ENCODE data around the gene AP1S3. TPM values are rescaled to one million over a fixed set of nuclear protein-coding genes. Genes with fewer than 3 reads are reported as not detected.
A peak's percentile ranks its signal among the peaks of the same experiment; 100 is the strongest.

The AP1S3 gene
- polyA plus RNA-seq, 6 donors from 2014 or later, result 7.6 to 17.5 (median 12.2) TPM

DNA sequence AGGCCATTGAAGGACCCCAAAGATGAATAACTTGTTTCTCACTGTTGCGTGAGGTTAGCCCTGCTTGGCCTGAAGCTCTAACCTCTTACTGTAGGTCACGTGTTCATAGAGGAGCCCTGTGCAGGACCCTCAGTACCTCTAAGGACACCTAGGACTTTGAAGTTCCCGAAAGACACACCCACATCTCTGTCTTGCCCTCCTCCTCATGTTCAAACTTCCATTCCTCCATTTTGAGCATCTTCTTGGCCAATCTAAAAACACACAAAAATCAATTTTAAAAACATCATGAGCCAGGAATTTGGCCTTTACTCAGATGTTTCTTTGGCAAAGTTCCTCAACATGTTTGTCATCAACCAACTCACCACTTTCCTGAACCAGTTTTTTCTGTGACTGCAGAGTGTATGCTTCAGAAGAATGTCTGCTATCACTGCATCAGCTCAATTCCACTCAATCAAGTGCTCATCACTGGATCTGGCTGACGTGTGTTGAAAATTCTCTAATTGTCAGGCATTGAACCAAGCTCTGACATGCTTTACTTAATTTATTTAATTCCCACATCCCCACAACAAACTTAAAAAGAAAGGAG, 101.6 kb downstream of the AP1S3 start:
- no peaks in the 10 kb centered on the region for H3K4me1 Mint-ChIP-seq

DNA sequence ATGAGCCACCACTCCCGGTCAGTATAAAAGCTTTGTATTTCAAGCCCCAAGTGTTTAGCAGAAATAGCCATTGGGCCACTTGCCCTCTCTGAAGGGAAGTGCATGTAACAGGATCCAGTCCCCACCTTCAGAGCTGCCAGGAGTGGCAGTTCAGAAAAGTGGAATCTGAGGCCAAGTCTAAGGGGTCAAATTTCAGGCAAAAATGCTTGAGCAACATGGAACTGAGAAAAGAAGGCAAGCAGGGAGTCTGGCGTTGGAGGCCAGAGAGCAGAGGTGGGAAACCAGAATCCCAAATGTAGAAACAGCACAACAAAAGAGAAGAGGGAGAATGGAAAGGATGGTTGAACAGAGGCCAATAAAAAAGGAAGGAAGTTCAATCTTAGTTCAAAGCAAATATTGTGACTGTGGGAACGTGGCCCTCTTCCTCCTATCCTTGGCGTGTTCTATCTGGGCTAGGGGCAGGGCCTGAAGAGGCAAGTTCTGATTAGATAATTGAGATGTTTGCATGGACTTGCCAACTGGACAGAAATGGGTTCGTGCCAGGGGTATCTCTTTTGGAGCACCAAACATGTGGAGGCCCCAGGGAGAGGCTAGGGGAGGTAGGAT, 102.2 kb downstream of the AP1S3 start:
- DNase-seq, result no peak
- no peak for ATAC-seq (ENCODE audit: low read depth in 2 of 2)
- Mint-ChIP-seq H3K27ac (no peak overlapping the region), H3K36me3 (peaks cover 0 to 10% of the 10 kb centered on the region in 2 donors), H3K9me3 (peaks cover 0 to 6% (median 4%) of the 10 kb centered on the region in 7 donors), H3K27me3 (peaks cover 5 to 21% (median 5%) of the 10 kb centered on the region in 3 donors), H3K4me1 (no peaks in the 10 kb centered on the region), H3K4me3 (peak overlapping the region in 1 of 8 donors; percentile 66)

More for the DNA sequence above, 101.6 kb downstream of the AP1S3 start:
- DNase-seq (no peak), ATAC-seq (ENCODE audit: low read depth in 2 of 2) (no peak)
- Mint-ChIP-seq H3K27ac (peak overlapping the region in 1 of 6 donors; percentile 38), H3K4me3 (no peak overlapping the region), H3K27me3 (peaks cover 5 to 21% (median 7%) of the 10 kb centered on the region in 3 donors), H3K9me3 (peaks cover 0 to 7% (median 4%) of the 10 kb centered on the region in 7 donors), H3K36me3 (peaks cover 0 to 10% of the 10 kb centered on the region in 2 donors)

DNA sequence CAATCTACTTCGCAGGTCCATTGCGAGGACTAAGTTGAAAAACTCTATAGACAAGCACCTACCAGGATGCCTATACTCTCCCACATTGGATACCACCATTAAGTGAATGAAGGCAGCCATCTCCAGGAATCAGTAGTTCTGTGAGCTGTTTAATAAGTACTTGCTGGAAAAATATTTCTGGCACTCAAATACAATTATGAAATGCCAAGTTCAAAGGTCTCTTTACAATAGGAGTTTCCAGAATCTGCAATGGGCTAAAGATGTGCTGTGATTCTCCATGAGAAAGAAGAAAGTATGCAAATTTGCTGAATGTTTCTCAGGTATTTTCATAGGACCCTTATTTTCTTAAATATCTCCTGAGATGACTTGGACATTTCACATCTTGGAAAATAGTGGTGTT, 103.0 kb downstream of the AP1S3 start:
- Mint-ChIP-seq H3K4me3 (no peak overlapping the region), H3K27me3 (peaks cover 0 to 14% (median 5%) of the 10 kb centered on the region in 3 donors), H3K4me1 (no peaks in the 10 kb centered on the region), H3K36me3 (peaks cover 0 to 7% of the 10 kb centered on the region in 2 donors), H3K9me3 (peaks cover 0 to 6% (median 4%) of the 10 kb centered on the region in 7 donors), H3K27ac (no peak overlapping the region)
- ATAC-seq (ENCODE audit: low read depth in 2 of 2) (no peak), DNase-seq (no peak)

DNA sequence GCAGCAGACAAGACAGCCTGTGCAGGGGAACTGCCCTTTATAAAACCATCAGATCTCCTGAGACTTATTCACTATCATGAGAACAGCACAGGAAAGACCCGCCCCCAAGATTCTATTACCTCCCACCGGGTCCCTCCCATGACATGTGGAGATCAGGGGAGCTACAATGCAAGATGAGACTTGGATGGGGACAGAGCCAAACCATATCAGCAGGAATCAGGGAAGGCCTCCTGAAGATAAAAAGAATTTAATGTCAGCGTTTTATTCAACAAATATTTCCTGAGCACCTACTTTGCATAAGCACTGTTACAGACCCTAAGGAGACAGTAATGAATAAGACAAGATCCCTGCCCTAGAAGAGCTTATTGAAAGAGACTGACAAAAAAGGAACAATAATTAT, 105.0 kb downstream of the AP1S3 start:
- peaks cover 0 to 5% (median 4%) of the 10 kb centered on the region in 3 donors for H3K4me1 Mint-ChIP-seq
- H3K9me3 Mint-ChIP-seq, result no peaks in the 10 kb centered on the region
- no peak overlapping the region for H3K4me3 Mint-ChIP-seq
- no peak for DNase-seq
- H3K27ac Mint-ChIP-seq, result no peak overlapping the region
- no peak for ATAC-seq (ENCODE audit: low read depth in 2 of 2)
- no peaks in the 10 kb centered on the region for H3K36me3 Mint-ChIP-seq
- peaks cover 0 to 8% (median 4%) of the 10 kb centered on the region in 3 donors for H3K27me3 Mint-ChIP-seq

DNA sequence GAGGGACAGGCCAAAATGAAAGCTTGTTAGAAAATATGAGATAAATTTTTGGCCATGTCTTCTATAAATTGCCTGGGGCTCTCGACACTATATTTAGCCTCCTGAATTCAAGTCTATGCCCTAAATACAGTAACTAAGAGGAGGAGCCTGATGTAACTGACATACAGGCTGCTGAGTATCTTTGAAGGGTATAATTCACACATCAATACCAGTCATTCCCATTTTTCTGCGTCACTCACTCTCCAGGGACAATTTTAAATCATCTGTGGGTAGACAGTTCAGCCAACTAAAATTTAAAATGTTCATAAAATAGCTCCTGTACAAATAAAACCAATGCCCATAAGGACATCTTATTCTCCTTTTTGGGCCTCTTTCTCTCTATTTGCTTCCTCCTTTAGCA, 105.9 kb downstream of the AP1S3 start:
- H3K27me3 Mint-ChIP-seq, result peaks cover under 1 to 8% (median 4%) of the 10 kb centered on the region in 3 donors
- no peak for ATAC-seq (ENCODE audit: low read depth in 2 of 2)

DNA sequence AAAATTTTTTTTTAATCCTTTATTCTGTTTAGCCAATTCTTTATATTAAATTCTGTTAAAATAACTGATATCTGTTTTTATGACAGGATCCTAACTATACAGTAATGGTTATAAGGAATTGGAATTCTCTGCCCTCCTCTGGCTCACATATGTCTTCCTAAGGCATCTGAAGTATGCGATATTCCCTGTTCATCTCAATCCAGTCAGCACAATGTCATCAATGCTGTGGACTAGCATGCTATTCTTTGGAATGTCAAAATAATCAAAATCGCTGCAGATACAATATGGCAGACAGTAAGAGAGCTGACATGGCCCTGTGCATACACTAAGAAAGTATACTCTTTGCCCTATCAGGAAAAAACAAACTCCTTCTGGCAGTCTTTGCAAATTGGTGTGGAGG, 107.6 kb downstream of the AP1S3 start:
- DNase-seq (no peak), ATAC-seq (ENCODE audit: low read depth in 2 of 2) (no peak)
- no peaks in the 10 kb centered on the region for H3K9me3 Mint-ChIP-seq
- no peak overlapping the region for H3K4me3 Mint-ChIP-seq
- H3K27me3 Mint-ChIP-seq, result peaks cover 8 to 11% (median 9%) of the 10 kb centered on the region in 3 donors
- H3K36me3 Mint-ChIP-seq, result no peaks in the 10 kb centered on the region
- H3K4me1 Mint-ChIP-seq, result peaks cover 0 to 8% (median 4%) of the 10 kb centered on the region in 3 donors
- no peak overlapping the region for H3K27ac Mint-ChIP-seq

More for the DNA sequence above, 105.9 kb downstream of the AP1S3 start:
- DNase-seq, result no peak
- H3K27ac Mint-ChIP-seq, result peak overlapping the region in 1 of 6 donors; percentile 19
- no peaks in the 10 kb centered on the region for H3K36me3 Mint-ChIP-seq
- H3K9me3 Mint-ChIP-seq, result no peaks in the 10 kb centered on the region
- no peak overlapping the region for H3K4me3 Mint-ChIP-seq
- peaks cover 0 to 5% (median 4%) of the 10 kb centered on the region in 3 donors for H3K4me1 Mint-ChIP-seq

DNA sequence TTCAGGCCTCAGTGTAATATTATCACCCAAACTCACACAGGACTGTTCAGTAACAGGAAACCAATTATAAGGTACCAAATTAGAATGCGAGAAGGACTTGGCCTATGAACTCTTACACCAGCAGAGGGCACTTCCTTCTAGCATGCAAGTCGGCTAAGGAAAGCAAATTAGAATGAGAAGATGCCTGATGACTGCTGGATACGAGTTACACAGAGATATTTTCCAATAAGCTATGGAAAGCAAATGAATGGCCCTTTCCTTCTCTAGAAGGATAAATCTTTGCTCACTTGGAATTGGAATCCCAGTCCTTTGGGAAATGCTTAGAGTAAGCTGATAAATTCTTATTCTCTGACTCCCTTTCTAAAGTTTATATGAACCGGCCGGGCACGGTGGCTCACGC, 109.8 kb downstream of the AP1S3 start:
- H3K4me3 Mint-ChIP-seq, result no peak overlapping the region
- ATAC-seq (ENCODE audit: low read depth in 2 of 2), result peak; percentile 58 to 63
- H3K27ac Mint-ChIP-seq, result peak overlapping the region in 1 of 6 donors; percentile 36

DNA sequence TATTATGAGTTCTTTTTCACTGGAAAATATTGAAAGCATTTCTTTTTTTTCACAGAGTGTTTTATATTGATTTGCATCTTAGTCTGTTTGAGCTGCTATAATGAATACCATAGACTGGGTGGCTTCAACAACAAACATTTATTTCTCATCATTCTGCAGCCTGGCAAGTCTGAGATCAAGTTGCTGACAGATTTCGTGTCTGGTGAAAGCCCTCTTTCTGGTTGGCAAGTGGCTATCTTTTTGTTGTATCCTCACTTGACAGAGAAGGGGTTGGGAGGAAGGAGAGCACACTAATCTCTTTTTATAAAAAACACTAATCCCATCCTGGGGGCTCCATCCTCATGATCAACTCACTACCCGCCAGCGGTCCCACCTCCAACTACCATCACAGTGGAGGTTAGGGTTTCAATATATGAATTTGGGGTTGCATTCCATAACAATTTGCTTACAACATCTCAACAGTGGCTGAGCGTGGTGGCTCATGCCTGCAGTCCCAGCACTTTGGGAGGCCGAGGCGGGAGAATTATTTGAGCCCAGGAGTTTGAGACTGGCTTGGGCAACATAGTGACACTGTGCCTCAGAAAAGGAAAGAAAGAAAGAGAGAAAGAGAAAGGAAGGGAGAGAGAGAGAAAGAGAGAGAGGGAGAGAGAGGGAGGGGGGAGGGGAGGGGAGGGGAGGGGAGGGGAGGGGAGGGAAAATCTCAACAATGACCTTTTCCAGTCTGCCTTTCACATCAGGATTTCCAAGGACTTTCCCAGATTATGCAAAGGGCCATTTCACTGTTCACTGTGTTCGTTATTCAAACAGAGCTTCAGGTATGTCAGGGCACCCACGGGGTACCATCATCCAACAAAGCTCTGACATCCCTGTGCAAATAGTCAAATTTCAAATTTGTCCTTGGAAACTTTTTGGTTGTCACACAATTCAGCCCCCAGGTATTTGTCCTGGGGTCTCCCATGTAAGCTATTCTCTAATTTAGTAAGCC, 111.1 kb downstream of the AP1S3 start:
- H3K27me3 Mint-ChIP-seq, result peaks cover 0 to 17% (median 15%) of the 10 kb centered on the region in 3 donors
- peaks cover 0 to 8% (median 4%) of the 10 kb centered on the region in 3 donors for H3K4me1 Mint-ChIP-seq
- ATAC-seq (ENCODE audit: low read depth in 2 of 2) (no peak), DNase-seq (no peak)
- no peak overlapping the region for H3K4me3 Mint-ChIP-seq
- H3K9me3 Mint-ChIP-seq, result no peaks in the 10 kb centered on the region
- H3K27ac Mint-ChIP-seq, result no peak overlapping the region
- H3K36me3 Mint-ChIP-seq, result no peaks in the 10 kb centered on the region

More for the DNA sequence above, 109.8 kb downstream of the AP1S3 start:
- no peaks in the 10 kb centered on the region for H3K9me3 Mint-ChIP-seq
- H3K4me1 Mint-ChIP-seq, result peaks cover 0 to 8% (median 4%) of the 10 kb centered on the region in 3 donors
- DNase-seq, result peak; percentile 42
- no peaks in the 10 kb centered on the region for H3K36me3 Mint-ChIP-seq
- H3K27me3 Mint-ChIP-seq, result peaks cover 0 to 17% (median 15%) of the 10 kb centered on the region in 3 donors

DNA sequence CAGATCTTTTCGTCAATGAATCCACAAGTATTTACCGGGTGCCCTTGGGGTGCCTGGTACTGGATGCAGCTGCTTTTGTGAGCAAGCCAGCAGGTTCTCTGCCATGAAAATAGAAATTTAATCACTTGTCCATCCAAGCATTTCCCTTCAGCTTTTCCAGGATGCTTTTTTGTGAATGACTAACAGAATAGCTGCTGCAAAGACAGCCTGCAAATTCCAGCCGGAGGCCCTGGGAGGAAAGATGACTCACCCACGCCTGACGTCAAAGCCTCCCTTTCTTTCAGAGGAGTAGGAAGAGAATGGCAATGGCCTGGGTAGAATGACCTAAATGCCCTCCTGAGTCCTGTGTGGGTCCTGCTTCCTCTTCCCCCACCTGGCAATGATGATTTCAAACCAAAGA, 111.9 kb downstream of the AP1S3 start:
- H3K4me1 Mint-ChIP-seq, result peaks cover 0 to 8% (median 4%) of the 10 kb centered on the region in 3 donors
- no peak for ATAC-seq (ENCODE audit: low read depth in 2 of 2)

DNA sequence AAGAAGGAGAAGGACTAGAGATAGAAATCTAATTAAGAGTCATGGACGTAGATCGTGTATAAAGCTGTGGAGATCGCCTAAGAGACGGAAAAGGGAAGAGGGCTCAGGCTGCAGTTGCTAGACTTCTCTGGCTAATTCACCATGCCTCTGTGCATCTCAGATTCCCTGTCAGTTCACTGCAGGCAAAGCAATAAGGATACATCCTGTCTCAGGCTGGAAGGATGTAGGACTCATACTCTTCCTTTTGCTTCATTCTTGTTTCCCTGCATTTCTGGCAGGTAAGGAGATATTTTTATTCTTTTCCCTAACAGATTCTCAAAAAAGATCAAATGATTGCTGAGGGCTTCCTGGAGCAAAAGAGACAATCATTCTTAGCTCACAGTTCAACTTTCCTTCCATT, 112.5 kb downstream of the AP1S3 start:
- no peak overlapping the region for H3K4me3 Mint-ChIP-seq
- peaks cover 0 to 8% (median 4%) of the 10 kb centered on the region in 3 donors for H3K4me1 Mint-ChIP-seq
- no peaks in the 10 kb centered on the region for H3K9me3 Mint-ChIP-seq
- DNase-seq (no peak), ATAC-seq (ENCODE audit: low read depth in 2 of 2) (no peak)
- no peaks in the 10 kb centered on the region for H3K36me3 Mint-ChIP-seq
- no peak overlapping the region for H3K27ac Mint-ChIP-seq
- peaks cover 0 to 17% (median 15%) of the 10 kb centered on the region in 3 donors for H3K27me3 Mint-ChIP-seq

More for the DNA sequence above, 111.9 kb downstream of the AP1S3 start:
- Mint-ChIP-seq H3K36me3 (no peaks in the 10 kb centered on the region), H3K27ac (no peak overlapping the region), H3K9me3 (no peaks in the 10 kb centered on the region), H3K4me3 (no peak overlapping the region), H3K27me3 (peaks cover 0 to 17% (median 15%) of the 10 kb centered on the region in 3 donors)
- no peak for DNase-seq

DNA sequence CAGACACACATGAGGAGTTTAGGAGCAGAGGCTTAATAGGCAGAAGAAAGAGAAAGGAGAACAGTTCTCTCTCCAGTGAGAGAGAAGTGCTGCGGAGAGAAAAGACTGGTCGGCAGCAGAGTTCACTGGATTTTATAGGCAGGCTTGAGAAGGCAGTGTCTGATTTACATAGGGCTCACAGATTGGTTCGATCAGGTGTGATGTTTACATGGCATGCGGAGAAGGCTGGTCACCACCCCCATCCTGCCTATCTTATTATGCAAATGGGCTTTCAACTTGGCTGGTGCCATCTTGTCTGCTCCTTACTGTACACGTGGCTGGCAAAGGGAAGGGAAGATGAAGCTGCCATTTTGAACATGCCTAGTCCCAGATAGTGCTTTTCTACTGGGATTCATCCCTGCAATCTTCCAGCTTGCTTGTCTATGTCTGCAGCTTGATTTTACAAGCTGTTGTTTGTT, 113.4 kb downstream of the AP1S3 start:
- Mint-ChIP-seq H3K4me1 (peaks cover 0 to 8% (median 4%) of the 10 kb centered on the region in 3 donors), H3K27me3 (peaks cover 0 to 17% (median 14%) of the 10 kb centered on the region in 3 donors), H3K9me3 (peaks cover 0 to 2% (median 0%) of the 10 kb centered on the region in 7 donors), H3K4me3 (no peak overlapping the region), H3K36me3 (no peaks in the 10 kb centered on the region), H3K27ac (no peak overlapping the region)
- DNase-seq, result no peak
- ATAC-seq (ENCODE audit: low read depth in 2 of 2), result no peak

DNA sequence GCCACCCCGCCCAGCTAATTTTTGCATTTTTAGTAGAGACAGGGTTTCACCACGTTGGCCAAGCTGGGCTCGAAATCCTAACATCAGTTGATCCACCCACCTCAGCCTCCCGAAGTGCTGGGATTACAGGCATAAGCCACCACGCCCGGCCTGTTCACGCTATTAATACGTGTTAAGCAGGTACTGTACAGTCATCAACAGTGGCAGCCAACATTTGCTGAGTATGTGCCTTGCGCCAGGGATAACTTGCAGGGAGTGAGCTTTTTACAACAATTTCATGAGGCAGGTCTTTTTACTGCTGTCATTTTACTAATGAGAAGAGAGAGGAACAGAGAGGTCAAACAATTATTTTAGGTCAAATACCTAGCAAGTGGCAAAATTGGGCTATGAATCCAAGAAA, 115.2 kb downstream of the AP1S3 start:
- no peak for ATAC-seq (ENCODE audit: low read depth in 2 of 2)
- H3K4me3 Mint-ChIP-seq, result no peak overlapping the region
- peak overlapping the region in 1 of 6 donors; percentile 49 for H3K27ac Mint-ChIP-seq
- peaks cover 0 to 17% (median 11%) of the 10 kb centered on the region in 3 donors for H3K27me3 Mint-ChIP-seq
- peaks cover 0 to 6% (median under 1%) of the 10 kb centered on the region in 7 donors for H3K9me3 Mint-ChIP-seq
- H3K4me1 Mint-ChIP-seq, result peaks cover 0 to 3% (median 0%) of the 10 kb centered on the region in 3 donors
- no peaks in the 10 kb centered on the region for H3K36me3 Mint-ChIP-seq
- no peak for DNase-seq

DNA sequence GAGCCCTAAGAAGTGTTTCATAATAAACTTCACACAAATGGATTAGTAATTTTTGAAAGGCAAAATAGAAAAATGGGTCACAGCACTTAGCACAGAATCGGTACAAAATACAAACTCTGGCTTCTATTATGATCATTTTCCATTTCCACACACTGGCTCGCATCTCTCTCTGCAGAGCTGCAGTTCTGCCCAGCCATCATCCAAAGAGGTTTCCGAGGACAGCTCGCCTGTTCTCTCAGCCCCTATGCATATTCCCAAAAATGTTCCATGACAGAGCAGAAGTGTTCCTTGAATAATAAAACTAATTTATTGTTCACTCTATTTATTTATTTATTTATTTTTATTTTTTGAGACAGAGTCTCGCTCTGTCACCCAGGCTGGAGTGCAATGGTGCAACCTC, 115.6 kb downstream of the AP1S3 start:
- Mint-ChIP-seq H3K4me3 (no peak overlapping the region), H3K27me3 (peaks cover 0 to 17% (median 11%) of the 10 kb centered on the region in 3 donors), H3K4me1 (peaks cover 0 to 3% (median 0%) of the 10 kb centered on the region in 3 donors), H3K27ac (no peak overlapping the region), H3K9me3 (peaks cover 0 to 11% (median 5%) of the 10 kb centered on the region in 7 donors), H3K36me3 (no peaks in the 10 kb centered on the region)
- no peak for DNase-seq
- ATAC-seq (ENCODE audit: low read depth in 2 of 2), result no peak
